ENCODE results near the gene CRACR2B. TPM values are rescaled to one million over a fixed set of nuclear protein-coding genes. Genes with fewer than 3 reads are reported as not detected.

Gene CRACR2B
- total and polyA plus RNA-seq, 2 donors from 2014 or later: 16.5 to 22.6 TPM

DNA sequence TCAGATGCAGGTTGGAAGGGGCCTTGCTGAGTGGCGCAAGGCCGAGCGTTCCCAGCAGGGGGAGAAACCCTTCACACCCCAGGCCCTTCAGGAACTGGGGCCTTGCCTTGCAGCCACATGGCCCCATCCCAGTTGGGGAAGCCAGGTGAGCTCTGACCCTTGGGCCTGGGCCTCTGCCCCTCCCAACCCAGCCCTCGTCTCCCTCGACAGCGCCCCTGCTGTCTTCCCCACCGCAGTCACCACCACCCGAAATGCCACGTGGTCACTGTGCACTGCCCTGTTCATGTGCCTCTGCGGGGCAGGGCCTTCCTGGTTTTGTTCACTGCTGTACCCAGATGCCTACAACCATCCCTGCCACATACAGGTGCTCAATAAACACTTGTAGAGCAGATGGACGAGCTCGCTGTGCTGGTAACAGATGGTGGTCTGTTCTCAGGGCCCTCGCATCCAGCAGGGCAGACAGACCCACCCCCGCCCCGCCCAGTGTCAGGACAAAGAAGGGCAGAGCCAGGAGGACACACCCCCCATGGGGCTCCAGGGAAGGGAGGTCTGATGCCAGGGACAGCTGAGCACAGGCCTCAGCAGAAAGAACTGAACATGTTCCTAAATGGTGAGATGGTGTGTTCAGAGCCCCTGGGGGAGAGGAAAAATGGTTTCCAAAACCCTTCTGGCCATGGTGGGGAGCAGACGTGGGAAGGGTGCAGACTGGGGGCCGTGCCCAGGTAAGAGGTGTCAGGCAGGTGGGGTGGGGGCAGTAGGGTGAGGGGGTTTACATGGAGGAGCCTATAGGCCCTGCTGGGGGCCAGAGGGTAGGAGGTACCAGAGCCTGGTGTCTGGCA lies 10.9 kb downstream of the CRACR2B start:
- Histone ChIP-seq H3K9ac (ENCODE audit: low read length in 3 of 3) (no peak overlapping the region), H3K4me1 (ENCODE audit: control insufficient read depth in 2 of 3, insufficient read depth in 2 of 3, low read depth in 1 of 3, low read length in 3 of 3) (peaks cover 0 to 39% (median 12%) of the 10 kb centered on the region in 3 donors), H3K4me3 (ENCODE audit: low read length in 3 of 3) (no peak overlapping the region), H3K27ac (ENCODE audit: low read depth in 2 of 2, low read length in 2 of 2) (no peak overlapping the region), H3K27me3 (ENCODE audit: control insufficient read depth, insufficient read depth, low read length) (no peaks in the 10 kb centered on the region), H3K9me3 (ENCODE audit: control insufficient read depth in 2 of 3, insufficient read depth in 1 of 3, low read length in 3 of 3) (no peaks in the 10 kb centered on the region), H3K36me3 (ENCODE audit: control insufficient read depth in 2 of 3, insufficient read depth in 3 of 3, low read length in 3 of 3) (peaks cover 0 to 34% (median 10%) of the 10 kb centered on the region in 3 donors)
- no peak for DNase-seq
- no peak for TF ChIP-seq CTCF (IDR thresholded peaks at IDR 0.05; ENCODE audit: borderline replicate concordance, extremely low read depth, insufficient read depth)
- intact Hi-C loops (cut with DNase I): no loop called here
- FAIRE-seq: no peak

DNA sequence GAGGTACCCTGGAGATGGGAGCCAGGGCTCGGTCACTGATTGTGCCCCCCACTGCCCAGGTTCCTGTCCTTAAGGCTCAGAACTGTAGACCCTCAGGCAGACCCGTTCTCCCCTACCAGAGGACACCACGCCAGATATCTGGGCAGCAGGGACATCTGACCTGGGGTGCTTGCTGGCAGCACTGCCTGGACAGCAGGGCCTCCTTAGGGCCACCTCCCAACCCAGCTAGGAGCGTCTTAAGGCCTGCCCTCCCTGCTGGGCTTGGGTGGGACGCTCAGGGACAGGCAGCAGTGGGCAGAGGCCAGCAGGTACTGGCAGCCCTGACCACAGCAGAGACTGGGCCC lies 11.5 kb downstream of the CRACR2B start:
- no peak overlapping the region for H3K9ac ChIP-seq (ENCODE audit: low read length in 3 of 3)
- H3K36me3 ChIP-seq (ENCODE audit: control insufficient read depth in 2 of 3, insufficient read depth in 3 of 3, low read length in 3 of 3): peaks cover 0 to 34% (median 10%) of the 10 kb centered on the region in 3 donors
- H3K4me3 ChIP-seq (ENCODE audit: low read length in 3 of 3): no peak overlapping the region
- H3K27me3 ChIP-seq (ENCODE audit: control insufficient read depth, insufficient read depth, low read length): no peaks in the 10 kb centered on the region
- intact Hi-C loops (cut with DNase I): no loop called here
- H3K9me3 ChIP-seq (ENCODE audit: control insufficient read depth in 2 of 3, insufficient read depth in 1 of 3, low read length in 3 of 3): no peaks in the 10 kb centered on the region
- H3K4me1 ChIP-seq (ENCODE audit: control insufficient read depth in 2 of 3, insufficient read depth in 2 of 3, low read depth in 1 of 3, low read length in 3 of 3): peaks cover 0 to 39% (median 10%) of the 10 kb centered on the region in 3 donors
- no peak for TF ChIP-seq CTCF (IDR thresholded peaks at IDR 0.05; ENCODE audit: borderline replicate concordance, extremely low read depth, insufficient read depth)
- H3K27ac ChIP-seq (ENCODE audit: low read depth in 2 of 2, low read length in 2 of 2): no peak overlapping the region
- FAIRE-seq (no peak), DNase-seq (no peak)

DNA sequence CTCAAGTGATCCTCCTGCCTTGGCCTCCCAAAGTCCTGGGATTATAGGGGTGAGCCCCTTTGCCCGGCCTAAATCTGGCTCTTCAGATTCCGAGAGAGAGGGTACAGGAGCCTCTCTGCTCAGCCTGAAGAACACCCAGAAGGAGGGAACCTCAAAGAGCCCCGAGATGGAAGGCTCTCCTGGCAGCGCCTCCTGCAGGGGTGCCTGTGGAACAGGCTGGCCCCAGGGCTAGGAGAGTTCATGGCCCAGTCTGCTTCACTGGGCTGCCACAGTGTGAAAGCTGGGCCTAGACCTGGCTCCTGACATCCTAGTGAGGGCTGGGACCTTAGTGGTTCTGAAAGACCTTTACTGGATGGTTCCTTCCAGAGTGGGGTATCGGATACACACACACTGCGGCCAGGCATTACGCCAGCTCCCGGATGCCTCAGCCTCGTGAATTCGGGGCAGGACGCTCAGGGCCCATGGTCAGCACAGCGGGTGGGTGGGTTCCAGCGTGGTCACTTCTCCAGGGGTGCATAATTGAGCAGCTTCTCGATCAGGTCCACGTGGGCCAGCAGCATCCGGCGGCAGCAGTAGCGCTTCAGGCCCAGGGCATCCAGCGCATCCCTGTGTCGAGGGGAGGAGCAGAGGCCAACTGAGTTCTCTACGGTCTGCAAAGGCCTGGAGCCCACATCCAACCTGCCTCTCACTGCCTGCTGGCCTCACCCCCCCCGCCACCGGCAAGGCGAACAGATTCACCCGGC lies 12.3 kb downstream of the CRACR2B start:
- Histone ChIP-seq H3K27ac (ENCODE audit: low read depth in 2 of 2, low read length in 2 of 2) (no peak overlapping the region), H3K9me3 (ENCODE audit: control insufficient read depth in 2 of 3, insufficient read depth in 1 of 3, low read length in 3 of 3) (no peaks in the 10 kb centered on the region), H3K4me3 (ENCODE audit: low read length in 3 of 3) (no peak overlapping the region), H3K27me3 (ENCODE audit: control insufficient read depth, insufficient read depth, low read length) (no peaks in the 10 kb centered on the region), H3K9ac (ENCODE audit: low read length in 3 of 3) (no peak overlapping the region), H3K4me1 (ENCODE audit: control insufficient read depth in 2 of 3, insufficient read depth in 2 of 3, low read depth in 1 of 3, low read length in 3 of 3) (peaks cover 0 to 35% (median 8%) of the 10 kb centered on the region in 3 donors), H3K36me3 (ENCODE audit: control insufficient read depth in 2 of 3, insufficient read depth in 3 of 3, low read length in 3 of 3) (peaks cover 0 to 34% (median 10%) of the 10 kb centered on the region in 3 donors)
- no peak for DNase-seq
- TF ChIP-seq CTCF (IDR thresholded peaks at IDR 0.05; ENCODE audit: borderline replicate concordance, extremely low read depth, insufficient read depth): no peak
- intact Hi-C loops (cut with DNase I): no loop called here
- FAIRE-seq: no peak

Measured in kidney (tissue), 14 donors.